Glutamatergic neuron (in vitro differentiated cells): ENCODE results near the gene TCERG1. TPM values are rescaled to one million over a fixed set of nuclear protein-coding genes. Genes with fewer than 3 reads are reported as not detected.
A peak's percentile ranks its signal among the peaks of the same experiment; 100 is the strongest.

Experiments used
- DNase-seq: peaks from one replicate; pipeline ENCODE4 v3.0.0; 2022
- H3K27ac Mint-ChIP-seq: one replicate; pipeline ENCODE4 v1.8.0; 2020; ENCODE audit warnings: mild to moderate bottlenecking, mixed read lengths, inconsistent platforms; ENCODE audit not compliant: unreplicated experiment
- H3K27me3 Mint-ChIP-seq: one replicate; pipeline ENCODE4 v1.8.0; 2020; ENCODE audit warnings: mild to moderate bottlenecking, moderate library complexity, mixed read lengths, inconsistent platforms; ENCODE audit not compliant: unreplicated experiment
- H3K36me3 Mint-ChIP-seq: one replicate; pipeline ENCODE4 v1.8.0; 2020; ENCODE audit warnings: mild to moderate bottlenecking, mixed read lengths, inconsistent platforms; ENCODE audit not compliant: unreplicated experiment
- H3K4me1 Mint-ChIP-seq: one replicate; pipeline ENCODE4 v1.8.0; 2020; ENCODE audit warnings: mild to moderate bottlenecking, low read depth, mixed read lengths, inconsistent platforms; ENCODE audit not compliant: unreplicated experiment
- H3K4me3 Mint-ChIP-seq: one replicate; pipeline ENCODE4 v1.8.0; 2020; ENCODE audit warnings: mild to moderate bottlenecking, mixed read lengths, inconsistent platforms; ENCODE audit not compliant: unreplicated experiment
- H3K9me3 Mint-ChIP-seq: one replicate; pipeline ENCODE4 v1.8.0; 2020; ENCODE audit warnings: mild to moderate bottlenecking, moderate library complexity, mixed read lengths, inconsistent platforms; ENCODE audit not compliant: unreplicated experiment
- CTCF ChIP-seq: fragments of 200-600 bp; sonication (generic); IDR thresholded peaks from one replicate; pipeline ENCODE4 v1.5.0; 2021; ENCODE audit not compliant: partially characterized antibody, unreplicated experiment
- total RNA-seq: library from RNA; stranded (reverse); fragmentation: NEBNext Ultra II Directional; extraction: Animal tissue kit (Norgen Biotek cat#: 25700); gene quantifications from one replicate; pipeline ENCODE4 v1.2.1, GENCODE V29; 2021; ENCODE audit not compliant: unreplicated experiment

TCERG1 gene
- total RNA-seq, 1 donor from 2014 or later = 122 TPM

DNA sequence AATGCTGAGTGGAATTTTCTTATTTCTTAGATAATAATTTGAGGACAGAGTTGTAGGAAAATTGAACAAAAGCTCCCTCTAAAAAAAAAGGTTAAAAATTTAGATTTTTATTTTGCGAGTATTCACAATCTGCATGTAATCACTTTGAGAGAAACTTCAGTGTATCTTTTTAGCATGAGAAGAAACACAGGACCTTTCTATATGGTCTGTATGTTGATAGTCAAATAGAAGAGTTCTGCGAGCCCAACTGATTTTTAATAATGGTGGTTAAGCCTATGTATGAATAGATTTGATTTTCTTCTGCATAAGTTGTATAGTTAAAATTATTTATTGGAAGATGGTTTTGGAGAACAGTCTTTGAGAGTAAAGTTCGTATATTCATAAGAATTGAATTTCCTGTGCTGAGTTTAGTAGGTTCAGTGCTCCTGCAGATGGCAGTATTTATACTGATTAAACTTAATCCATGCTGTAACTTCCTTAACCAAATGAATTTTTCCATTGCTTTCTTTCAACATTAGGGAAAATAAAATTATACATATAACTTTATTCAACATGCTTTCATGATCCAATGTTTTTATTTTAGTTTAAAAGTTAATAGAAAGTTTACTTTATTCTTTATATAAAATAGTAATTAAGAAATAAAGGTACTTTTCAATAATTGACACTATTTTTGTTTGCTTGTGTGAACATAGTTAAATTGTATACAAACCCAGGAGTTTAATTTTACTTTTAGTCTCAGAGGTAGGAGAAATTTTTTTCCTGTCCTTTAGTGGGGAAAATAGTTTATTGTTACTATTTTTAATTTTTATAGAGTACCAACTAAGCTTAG, 19.6 kb downstream of the TCERG1 start:
- DNase-seq = no peak
- TF ChIP-seq CTCF = peak; percentile 29
- no peaks in the 10 kb centered on the region for H3K27me3 Mint-ChIP-seq
- no peaks in the 10 kb centered on the region for H3K9me3 Mint-ChIP-seq
- H3K36me3 Mint-ChIP-seq = no peaks in the 10 kb centered on the region
- H3K4me3 Mint-ChIP-seq = no peak overlapping the region
- H3K27ac Mint-ChIP-seq = no peak overlapping the region
- H3K4me1 Mint-ChIP-seq = peaks cover 9% of the 10 kb centered on the region

DNA sequence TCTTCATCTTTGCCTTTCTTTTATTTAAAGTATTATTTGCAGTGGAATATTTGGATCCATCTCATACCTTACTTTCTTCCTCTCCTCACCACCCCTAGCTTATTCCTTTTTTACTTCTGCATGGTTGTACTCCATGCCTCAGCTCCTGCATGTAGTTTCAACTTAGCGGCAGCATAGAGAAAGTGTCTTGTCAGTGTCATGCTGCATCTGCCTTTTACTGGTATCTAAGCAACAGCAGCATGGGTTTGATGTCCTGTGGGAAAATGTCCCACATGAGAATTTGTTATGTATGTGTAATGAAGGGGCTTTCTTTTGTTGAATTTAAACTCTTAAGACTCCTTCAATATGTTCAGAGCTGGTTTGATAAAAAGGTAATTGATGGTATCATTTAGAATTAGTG, 20.6 kb downstream of the TCERG1 start:
- H3K36me3 Mint-ChIP-seq = no peaks in the 10 kb centered on the region
- DNase-seq = no peak
- H3K27me3 Mint-ChIP-seq = no peaks in the 10 kb centered on the region

DNA sequence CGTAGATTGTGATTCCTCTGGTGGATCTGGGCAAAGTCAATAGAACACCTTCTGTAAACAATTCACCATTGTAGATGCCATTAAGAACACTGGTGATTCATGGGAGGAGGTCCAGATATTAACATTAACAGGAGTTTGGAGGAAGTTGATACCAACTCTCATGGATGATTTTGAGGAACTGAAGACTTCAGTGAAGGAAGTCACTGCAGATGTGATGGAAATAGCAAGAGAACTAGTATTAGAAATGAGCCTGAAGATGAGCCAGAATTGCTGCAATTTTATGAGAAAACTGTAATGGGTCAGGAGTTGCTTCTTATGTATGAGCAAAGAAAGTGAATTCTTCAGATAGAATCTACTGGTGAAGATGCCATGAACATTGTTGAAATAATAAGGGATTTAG, 26.9 kb downstream of the TCERG1 start:
- no peak overlapping the region for H3K27ac Mint-ChIP-seq
- H3K4me1 Mint-ChIP-seq = no peaks in the 10 kb centered on the region
- no peak for DNase-seq
- no peak for TF ChIP-seq CTCF
- H3K9me3 Mint-ChIP-seq = no peaks in the 10 kb centered on the region
- peaks cover 4% of the 10 kb centered on the region for H3K36me3 Mint-ChIP-seq
- no peaks in the 10 kb centered on the region for H3K27me3 Mint-ChIP-seq
- no peak overlapping the region for H3K4me3 Mint-ChIP-seq

More for the DNA sequence above, 20.6 kb downstream of the TCERG1 start:
- Mint-ChIP-seq H3K27ac (peak overlapping the region; percentile 93), H3K4me3 (peak overlapping the region; percentile 84), H3K9me3 (no peaks in the 10 kb centered on the region), H3K4me1 (peaks cover 9% of the 10 kb centered on the region)
- no peak for TF ChIP-seq CTCF

DNA sequence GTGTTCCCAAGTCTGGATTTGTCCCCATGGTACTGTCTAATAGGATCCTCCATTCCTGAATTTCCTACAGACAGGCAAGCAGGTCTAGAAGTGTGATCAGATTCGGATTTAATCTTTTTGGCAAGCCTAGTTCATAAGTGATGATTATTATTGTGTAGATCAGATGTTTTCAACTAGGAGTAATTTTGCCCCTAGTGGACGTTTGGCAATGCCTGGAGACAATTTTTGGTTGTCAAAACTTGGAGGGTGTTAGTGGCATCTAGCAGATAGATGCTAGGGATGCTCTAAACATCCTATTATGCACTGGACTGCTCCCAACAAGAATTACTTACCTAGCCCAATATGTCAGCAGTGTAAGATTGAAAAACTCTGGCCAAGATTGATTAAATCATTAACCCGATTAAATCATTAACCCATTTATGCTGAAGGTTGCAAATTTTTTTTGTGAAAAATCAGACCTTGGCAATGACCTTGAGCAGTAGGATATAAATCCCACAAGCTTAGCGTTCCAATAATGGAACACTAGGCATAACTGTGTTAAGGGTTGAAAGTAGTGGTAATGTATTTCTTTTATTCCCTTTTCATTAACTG, 28.2 kb downstream of the TCERG1 start:
- H3K4me1 Mint-ChIP-seq = no peaks in the 10 kb centered on the region
- H3K36me3 Mint-ChIP-seq = peaks cover 4% of the 10 kb centered on the region
- no peak overlapping the region for H3K4me3 Mint-ChIP-seq
- no peaks in the 10 kb centered on the region for H3K27me3 Mint-ChIP-seq
- H3K27ac Mint-ChIP-seq = no peak overlapping the region
- no peak for DNase-seq
- no peaks in the 10 kb centered on the region for H3K9me3 Mint-ChIP-seq
- TF ChIP-seq CTCF = peak; percentile 44

- Mint-ChIP-seq H3K9me3 (no peaks in the 10 kb centered on the region), H3K27ac (no peak overlapping the region), H3K36me3 (peaks cover 4% of the 10 kb centered on the region), H3K27me3 (no peaks in the 10 kb centered on the region), H3K4me3 (no peak overlapping the region), H3K4me1 (no peaks in the 10 kb centered on the region)
- TF ChIP-seq CTCF = no peak
- DNase-seq = no peak
These were observed 28.8 kb downstream of the TCERG1 start for GRCh38 chr5:146475906-146476305.
